ENCODE results near the gene C11orf98.

DNA sequence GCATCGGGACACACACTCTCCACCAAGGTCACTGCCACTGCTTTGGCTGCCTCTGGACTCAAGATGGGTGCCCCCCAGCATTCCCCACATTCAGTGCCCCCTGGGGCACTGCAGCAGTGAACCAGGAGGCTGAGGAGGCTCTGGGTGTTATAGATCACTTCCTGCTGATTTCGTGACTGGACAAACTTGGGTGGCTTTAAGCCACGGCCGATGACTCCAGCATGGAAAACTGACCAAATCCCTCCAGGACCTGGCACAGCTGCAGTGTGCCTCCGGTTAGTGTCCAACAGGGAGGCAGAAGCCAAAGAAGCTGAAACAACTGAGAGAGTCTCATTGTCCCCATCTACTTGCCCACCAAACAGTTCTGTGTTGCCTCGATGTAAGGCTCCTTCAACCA lies 17.4 kb downstream of the C11orf98 start:
- TF ChIP-seq ZNF671 (CRISPR knock-in tag; IDR thresholded peaks at IDR 0.05) (no peak), CBFB (CRISPR knock-in tag; IDR thresholded peaks at IDR 0.05; ENCODE audit: low read depth) (no peak), ATF6 (CRISPR knock-in tag; IDR thresholded peaks at IDR 0.05) (no peak), NR2C2 (CRISPR knock-in tag; IDR thresholded peaks at IDR 0.05) (no peak), ZNF263 (CRISPR knock-in tag; IDR thresholded peaks at IDR 0.05; ENCODE audit: low read depth) (no peak), ETV6 (CRISPR knock-in tag; IDR thresholded peaks at IDR 0.05) (no peak), NFE2L1 (CRISPR knock-in tag; IDR thresholded peaks at IDR 0.05) (no peak), USF2 (CRISPR knock-in tag; IDR thresholded peaks at IDR 0.05) (no peak), ESRRA (CRISPR knock-in tag; IDR thresholded peaks at IDR 0.05; ENCODE audit: borderline replicate concordance) (no peak)
- TF ChIP-seq, protein P1, sequence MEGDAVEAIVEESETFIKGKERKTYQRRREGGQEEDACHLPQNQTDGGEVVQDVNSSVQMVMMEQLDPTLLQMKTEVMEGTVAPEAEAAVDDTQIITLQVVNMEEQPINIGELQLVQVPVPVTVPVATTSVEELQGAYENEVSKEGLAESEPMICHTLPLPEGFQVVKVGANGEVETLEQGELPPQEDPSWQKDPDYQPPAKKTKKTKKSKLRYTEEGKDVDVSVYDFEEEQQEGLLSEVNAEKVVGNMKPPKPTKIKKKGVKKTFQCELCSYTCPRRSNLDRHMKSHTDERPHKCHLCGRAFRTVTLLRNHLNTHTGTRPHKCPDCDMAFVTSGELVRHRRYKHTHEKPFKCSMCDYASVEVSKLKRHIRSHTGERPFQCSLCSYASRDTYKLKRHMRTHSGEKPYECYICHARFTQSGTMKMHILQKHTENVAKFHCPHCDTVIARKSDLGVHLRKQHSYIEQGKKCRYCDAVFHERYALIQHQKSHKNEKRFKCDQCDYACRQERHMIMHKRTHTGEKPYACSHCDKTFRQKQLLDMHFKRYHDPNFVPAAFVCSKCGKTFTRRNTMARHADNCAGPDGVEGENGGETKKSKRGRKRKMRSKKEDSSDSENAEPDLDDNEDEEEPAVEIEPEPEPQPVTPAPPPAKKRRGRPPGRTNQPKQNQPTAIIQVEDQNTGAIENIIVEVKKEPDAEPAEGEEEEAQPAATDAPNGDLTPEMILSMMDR (IDR thresholded peaks at IDR 0.05): no peak
- TF ChIP-seq, protein P2, sequence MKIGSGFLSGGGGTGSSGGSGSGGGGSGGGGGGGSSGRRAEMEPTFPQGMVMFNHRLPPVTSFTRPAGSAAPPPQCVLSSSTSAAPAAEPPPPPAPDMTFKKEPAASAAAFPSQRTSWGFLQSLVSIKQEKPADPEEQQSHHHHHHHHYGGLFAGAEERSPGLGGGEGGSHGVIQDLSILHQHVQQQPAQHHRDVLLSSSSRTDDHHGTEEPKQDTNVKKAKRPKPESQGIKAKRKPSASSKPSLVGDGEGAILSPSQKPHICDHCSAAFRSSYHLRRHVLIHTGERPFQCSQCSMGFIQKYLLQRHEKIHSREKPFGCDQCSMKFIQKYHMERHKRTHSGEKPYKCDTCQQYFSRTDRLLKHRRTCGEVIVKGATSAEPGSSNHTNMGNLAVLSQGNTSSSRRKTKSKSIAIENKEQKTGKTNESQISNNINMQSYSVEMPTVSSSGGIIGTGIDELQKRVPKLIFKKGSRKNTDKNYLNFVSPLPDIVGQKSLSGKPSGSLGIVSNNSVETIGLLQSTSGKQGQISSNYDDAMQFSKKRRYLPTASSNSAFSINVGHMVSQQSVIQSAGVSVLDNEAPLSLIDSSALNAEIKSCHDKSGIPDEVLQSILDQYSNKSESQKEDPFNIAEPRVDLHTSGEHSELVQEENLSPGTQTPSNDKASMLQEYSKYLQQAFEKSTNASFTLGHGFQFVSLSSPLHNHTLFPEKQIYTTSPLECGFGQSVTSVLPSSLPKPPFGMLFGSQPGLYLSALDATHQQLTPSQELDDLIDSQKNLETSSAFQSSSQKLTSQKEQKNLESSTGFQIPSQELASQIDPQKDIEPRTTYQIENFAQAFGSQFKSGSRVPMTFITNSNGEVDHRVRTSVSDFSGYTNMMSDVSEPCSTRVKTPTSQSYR (CRISPR knock-in tag; IDR thresholded peaks at IDR 0.05): no peak
- TF ChIP-seq, protein P3, sequence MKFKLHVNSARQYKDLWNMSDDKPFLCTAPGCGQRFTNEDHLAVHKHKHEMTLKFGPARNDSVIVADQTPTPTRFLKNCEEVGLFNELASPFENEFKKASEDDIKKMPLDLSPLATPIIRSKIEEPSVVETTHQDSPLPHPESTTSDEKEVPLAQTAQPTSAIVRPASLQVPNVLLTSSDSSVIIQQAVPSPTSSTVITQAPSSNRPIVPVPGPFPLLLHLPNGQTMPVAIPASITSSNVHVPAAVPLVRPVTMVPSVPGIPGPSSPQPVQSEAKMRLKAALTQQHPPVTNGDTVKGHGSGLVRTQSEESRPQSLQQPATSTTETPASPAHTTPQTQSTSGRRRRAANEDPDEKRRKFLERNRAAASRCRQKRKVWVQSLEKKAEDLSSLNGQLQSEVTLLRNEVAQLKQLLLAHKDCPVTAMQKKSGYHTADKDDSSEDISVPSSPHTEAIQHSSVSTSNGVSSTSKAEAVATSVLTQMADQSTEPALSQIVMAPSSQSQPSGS (CRISPR knock-in tag; IDR thresholded peaks at IDR 0.05; ENCODE audit: borderline replicate concordance, low read depth): no peak
- TF ChIP-seq, protein P4, sequence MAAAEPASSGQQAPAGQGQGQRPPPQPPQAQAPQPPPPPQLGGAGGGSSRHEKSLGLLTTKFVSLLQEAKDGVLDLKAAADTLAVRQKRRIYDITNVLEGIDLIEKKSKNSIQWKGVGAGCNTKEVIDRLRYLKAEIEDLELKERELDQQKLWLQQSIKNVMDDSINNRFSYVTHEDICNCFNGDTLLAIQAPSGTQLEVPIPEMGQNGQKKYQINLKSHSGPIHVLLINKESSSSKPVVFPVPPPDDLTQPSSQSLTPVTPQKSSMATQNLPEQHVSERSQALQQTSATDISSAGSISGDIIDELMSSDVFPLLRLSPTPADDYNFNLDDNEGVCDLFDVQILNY (CRISPR knock-in tag; IDR thresholded peaks at IDR 0.05): no peak
- TF ChIP-seq, protein P5, sequence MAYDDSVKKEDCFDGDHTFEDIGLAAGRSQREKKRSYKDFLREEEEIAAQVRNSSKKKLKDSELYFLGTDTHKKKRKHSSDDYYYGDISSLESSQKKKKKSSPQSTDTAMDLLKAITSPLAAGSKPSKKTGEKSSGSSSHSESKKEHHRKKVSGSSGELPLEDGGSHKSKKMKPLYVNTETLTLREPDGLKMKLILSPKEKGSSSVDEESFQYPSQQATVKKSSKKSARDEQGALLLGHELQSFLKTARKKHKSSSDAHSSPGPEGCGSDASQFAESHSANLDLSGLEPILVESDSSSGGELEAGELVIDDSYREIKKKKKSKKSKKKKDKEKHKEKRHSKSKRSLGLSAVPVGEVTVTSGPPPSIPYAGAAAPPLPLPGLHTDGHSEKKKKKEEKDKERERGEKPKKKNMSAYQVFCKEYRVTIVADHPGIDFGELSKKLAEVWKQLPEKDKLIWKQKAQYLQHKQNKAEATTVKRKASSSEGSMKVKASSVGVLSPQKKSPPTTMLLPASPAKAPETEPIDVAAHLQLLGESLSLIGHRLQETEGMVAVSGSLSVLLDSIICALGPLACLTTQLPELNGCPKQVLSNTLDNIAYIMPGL (CRISPR knock-in tag; IDR thresholded peaks at IDR 0.05): no peak

Data from WTC11 (cell line).